GM19099 (cell line): ENCODE data around the gene MYH7.

Source experiments
- POLR2A ChIP-seq: IDR thresholded peaks from 3 replicates; pipeline ENCODE4 v1.6.1; 2011; ENCODE audit warnings: low read depth; ENCODE audit not compliant: insufficient read length; ENCODE audit errors: extremely low read depth

The MYH7 gene

DNA sequence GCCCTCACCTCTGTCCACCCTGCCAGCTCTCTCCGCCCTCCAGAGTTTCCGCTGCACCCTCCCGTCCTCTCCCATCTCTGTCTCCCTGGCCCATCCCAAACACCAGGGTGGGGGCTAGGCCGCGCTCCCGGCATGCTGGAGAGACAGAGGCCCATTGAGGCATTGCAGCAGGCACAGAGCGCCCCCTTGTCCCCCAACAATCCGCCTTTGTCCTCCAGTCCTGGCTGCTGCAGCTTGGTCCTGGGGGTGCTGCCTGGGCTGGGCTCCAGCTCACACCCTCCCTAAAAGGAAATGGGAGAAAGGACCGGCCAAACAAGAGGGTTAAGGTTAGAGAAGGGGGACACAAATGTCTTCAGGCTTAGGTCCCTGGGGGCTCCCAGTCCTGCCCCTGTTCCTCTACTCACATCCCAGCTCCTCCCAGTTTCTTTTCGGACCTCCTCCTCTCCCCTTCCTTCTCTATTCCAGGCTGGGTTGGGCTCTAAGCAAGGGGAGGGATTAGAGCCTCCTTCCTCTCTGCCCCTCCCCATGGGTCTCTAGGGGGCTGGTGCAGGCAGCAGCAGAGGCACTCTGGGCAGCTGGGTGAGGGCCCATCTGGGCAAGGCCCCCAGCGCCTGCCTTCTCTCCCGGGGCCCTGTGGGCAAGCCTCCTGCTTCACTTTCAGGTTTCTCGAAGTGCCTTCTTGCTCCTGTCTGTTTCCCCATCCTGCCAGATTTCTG, 58.8 kb downstream of the MYH7 start, which contains the start of gene CMTM5:
Gene CMTM5 (plus strand): TSS at position 565 of the 716 bp plus-strand sequence. CDS start 206 bp downstream, outside the sequence.
- TF ChIP-seq POLR2A: no peak

DNA sequence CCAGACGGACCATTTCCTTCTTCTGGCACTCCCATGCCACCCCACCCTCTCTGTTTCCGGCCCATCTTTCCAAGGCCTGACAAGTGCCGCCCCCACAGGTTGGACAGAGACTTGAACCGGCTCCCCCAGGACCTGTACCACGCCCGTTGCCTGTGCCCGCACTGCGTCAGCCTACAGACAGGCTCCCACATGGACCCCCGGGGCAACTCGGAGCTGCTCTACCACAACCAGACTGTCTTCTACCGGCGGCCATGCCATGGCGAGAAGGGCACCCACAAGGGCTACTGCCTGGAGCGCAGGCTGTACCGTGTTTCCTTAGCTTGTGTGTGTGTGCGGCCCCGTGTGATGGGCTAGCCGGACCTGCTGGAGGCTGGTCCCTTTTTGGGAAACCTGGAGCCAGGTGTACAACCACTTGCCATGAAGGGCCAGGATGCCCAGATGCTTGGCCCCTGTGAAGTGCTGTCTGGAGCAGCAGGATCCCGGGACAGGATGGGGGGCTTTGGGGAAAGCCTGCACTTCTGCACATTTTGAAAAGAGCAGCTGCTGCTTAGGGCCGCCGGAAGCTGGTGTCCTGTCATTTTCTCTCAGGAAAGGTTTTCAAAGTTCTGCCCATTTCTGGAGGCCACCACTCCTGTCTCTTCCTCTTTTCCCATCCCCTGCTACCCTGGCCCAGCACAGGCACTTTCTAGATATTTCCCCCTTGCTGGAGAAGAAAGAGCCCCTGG, 59.8 kb downstream of the MYH7 start:
- no peak for TF ChIP-seq POLR2A

DNA sequence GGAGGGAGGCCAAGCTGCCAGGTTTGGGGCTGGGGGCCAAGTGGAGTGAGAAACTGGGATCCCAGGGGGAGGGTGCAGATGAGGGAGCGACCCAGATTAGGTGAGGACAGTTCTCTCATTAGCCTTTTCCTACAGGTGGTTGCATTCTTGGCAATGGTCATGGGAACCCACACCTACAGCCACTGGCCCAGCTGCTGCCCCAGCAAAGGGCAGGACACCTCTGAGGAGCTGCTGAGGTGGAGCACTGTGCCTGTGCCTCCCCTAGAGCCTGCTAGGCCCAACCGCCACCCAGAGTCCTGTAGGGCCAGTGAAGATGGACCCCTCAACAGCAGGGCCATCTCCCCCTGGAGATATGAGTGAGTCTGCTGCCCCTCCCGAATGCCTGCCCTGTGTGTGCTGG, 62.4 kb downstream of the MYH7 start:
- TF ChIP-seq POLR2A: no peak

DNA sequence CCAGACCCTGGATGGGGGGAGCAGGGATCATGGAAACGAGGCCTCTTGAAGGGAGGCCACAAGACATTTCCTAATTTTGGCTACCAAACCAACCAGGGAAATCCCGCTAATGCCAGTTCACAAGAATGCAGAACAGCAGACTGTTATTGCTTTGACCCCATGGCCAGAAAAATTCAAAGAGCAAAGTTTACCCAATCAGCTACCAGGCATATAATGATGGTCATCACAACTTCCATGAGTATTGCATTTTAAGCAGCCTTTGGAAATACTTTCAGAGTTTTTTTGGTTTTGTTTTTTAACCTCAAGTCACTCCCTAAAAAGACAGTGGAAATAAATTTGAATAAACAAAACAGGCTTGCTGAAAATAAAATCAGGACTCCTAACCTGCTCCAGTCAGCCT, 63.0 kb downstream of the MYH7 start, which contains the start of gene IL25:
Gene IL25 (plus strand): TSS at position 301 of the 400 bp plus-strand sequence.
- TF ChIP-seq POLR2A: no peak

DNA sequence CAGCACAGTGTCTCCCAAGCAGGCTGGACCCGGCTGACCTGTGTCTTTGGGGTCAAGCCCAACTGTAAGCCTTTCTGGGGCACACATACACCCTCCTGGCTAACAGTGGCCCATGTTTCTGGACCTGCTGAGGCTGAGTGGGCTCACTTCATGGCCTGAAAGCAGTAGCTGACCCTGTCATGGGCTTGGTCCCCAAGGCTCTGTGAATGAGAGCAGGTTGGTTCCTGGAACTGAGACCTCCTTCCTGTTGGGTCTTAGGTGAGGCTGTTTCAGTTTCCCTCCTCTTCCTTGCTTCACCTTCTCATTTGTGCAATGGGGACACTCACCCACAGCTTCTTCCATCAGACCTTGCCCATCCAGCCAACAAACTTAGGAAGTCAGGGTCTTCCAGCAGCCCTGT, 63.6 kb downstream of the MYH7 start:
- no peak for TF ChIP-seq POLR2A

DNA sequence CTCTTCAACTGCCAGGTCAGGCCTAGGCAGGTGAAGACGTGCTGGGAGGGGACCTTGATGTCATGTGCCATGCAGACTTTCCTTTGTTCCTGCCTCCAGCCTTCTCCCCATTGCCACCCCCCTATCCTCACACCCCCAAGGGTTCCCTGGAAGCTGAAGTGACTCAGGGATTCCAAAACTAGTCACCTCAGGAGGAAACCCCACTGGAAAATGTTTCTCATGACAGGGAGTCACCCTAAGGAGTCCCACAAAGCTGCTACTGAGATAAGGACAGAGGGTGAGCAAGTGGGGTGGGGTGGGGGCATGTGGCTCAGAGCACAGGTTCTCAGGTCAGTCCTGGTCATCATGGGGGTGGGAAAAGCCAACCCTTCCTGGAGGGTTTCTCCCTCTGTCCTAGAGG, 65.2 kb downstream of the MYH7 start:
- no peak for TF ChIP-seq POLR2A

DNA sequence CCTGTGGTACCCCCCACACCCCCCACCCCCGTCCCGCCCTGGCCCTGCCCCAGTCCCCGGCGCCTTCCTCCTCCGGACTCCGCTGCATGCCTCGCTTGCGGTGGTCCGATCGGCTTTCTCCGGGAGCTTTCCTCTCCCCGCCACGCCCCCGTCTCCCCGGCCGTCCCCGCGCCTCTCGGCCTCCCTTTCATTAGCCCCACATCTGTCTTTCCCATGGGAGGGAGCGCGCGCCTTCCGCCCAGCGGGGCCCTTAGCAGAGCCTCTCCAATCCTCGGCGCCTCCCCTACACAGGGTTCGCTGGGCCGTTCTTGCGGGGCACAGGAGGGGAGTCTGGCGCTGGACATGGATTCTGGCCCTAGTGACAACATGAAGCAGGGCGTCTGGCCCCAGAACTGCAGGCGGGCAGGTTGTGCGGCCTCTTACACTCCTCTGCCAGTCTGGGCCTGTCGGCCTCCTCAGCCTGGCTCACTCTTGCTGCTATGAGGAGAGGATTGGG, 69.0 kb downstream of the MYH7 start:
- TF ChIP-seq POLR2A: no peak

DNA sequence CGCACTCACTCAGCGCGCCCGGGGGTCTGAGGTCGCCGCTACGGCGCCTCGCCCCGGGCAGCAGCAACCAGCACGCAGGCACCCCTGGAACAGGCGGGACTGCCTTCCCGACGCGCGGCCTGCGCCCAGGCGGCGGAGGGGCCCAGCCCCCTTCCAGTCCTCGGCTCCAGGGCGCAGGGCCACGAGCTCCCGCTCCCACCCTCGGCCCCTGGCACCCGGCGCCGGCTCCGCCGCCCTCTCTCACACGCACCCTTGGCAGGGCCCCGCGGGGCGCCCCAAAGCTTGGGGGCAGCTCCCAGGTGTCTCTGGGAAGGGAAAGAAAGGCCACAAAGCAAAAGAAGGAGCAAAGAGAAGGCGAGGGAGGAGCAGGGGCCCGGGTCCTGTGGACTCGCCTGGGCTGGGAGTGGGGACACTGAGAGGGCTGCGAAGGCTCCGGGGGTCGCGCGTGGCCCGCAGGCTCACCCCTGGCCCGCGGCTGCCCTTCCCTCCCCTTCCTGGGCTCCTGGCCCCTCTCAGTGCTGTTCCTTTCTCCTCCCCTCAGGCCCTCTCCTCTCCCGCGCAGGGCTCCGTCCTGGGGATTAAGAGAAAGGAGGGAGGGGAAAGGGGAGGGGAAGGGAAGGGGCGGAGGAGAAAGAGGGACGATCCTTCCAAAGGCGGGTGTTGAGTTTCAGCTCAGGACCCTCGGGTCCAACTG, 69.6 kb downstream of the MYH7 start:
- no peak for TF ChIP-seq POLR2A

DNA sequence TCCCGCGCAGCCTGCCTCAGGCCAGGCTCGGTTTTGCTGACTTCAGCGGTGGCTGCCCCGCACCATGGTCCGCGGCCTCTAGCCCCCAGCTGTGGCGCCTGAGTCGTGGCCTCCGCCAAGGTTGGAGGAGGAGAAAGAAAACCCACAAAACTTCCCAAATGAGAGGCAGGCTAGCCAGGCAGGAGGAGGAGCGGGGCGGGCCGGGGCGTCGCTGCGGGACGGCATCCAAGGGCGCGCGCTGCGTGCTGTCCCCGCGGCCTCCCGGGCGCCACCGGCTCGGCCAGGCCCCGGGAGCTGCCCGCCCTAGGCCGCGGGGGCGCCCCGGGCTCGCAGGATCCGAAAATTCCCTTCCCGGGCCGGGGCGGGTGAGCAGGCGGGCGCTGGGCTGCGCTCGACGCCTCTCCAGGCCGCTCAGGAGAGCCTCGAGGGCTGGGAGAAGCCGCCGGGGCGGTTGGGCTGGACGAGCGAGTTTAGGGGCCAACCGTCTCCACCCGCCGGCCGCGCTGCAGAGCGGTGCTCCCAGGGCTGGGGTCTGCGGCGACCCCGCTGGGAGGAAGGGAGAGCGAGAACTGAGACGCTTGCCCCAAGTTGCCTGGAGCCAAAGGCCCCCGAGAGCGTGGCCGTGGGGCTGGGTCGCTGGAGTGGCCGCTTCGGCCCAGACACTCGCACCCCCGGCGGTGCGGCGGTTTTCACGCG, 70.3 kb downstream of the MYH7 start, which contains the start of gene EFS:
Gene EFS (minus strand): TSS at position 137 of the 696 bp plus-strand sequence. CDS start 147 bp downstream, outside the sequence.
- TF ChIP-seq POLR2A: no peak

DNA sequence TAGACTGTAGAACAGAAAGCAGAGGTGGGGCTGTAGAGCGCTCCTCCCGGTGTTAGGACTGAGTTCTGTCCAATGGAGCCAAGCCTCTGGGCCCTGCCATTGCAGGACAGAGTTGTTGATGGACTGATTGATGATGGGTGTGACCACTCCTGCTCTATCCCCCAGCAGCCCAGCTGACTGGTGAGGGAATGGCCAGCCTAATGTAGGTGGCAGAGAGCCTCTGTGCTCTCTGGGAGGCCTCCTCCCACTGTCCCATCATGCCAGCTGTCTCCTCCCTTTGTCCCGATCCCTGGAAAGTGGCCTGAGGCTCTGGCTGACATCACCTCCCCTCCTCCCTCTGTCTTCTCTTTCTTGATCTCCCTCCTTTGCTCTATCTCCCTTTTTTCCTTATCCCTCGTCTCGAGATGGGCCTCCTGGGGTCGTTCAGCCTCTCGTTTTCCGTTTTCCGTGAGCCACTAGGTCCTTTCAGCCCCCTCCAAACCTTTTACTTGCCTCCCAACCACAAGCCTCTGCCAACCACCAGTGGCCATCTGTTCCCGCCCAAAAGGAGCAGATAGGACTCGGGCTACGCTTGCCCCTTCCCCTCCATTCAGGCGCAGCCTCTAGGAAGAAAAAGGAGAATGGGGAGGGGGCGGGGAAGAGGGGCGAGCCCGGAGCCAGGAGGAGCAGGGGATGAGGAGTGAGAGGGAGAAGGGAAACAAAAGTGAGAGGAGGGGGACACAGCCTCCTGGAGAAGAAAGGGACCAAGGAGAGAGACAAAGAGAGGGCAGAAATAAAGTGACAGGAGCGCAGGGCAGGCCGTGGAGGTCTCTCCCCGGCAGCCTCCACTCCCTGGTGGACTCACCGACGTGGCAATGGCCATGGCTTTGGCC, 71.1 kb downstream of the MYH7 start:
- no peak for TF ChIP-seq POLR2A
